Kidney epithelial cell (primary cell): Measurements from ENCODE around the gene GLIS2. TPM values are rescaled to one million over a fixed set of nuclear protein-coding genes. Genes with fewer than 3 reads are reported as not detected.
A peak's percentile ranks its signal among the peaks of the same experiment; 100 is the strongest.

Experiments used
- DNase-seq: peaks from one replicate; pipeline ENCODE4 v3.0.0-alpha.2; 2010; ENCODE audit warnings: low read depth
- H3K27me3 ChIP-seq: 2 replicates; pipeline ENCODE4 v1.6.0; 2011; ENCODE audit warnings: low read length; ENCODE audit not compliant: control insufficient read depth, insufficient read depth
- H3K36me3 ChIP-seq: 2 replicates; pipeline ENCODE4 v1.5.1; 2011; ENCODE audit warnings: low read length; ENCODE audit not compliant: control insufficient read depth, insufficient read depth
- H3K4me3 ChIP-seq: 2 replicates; pipeline ENCODE4 v1.5.1; 2011; ENCODE audit warnings: low read depth, mild to moderate bottlenecking, control low read depth, low read length
- total RNA-seq: library from RNA; depleted of rRNA; stranded (reverse); fragments of >200 nt; gene quantifications from 2 replicates; pipeline ENCODE4 v1.2.3, GENCODE V29; 2015
- TF ChIP-seq, protein P1 (sequence below): IDR thresholded peaks from 2 replicates; pipeline ENCODE4 v1.5.1; 2011; ENCODE audit warnings: mild to moderate bottlenecking, moderate library complexity, low read length, control low read depth, inconsistent platforms; ENCODE audit not compliant: insufficient read depth, poor library complexity, severe bottlenecking

Gene GLIS2
- total RNA-seq, 1 donor from 2014 or later: 11.5 TPM

DNA sequence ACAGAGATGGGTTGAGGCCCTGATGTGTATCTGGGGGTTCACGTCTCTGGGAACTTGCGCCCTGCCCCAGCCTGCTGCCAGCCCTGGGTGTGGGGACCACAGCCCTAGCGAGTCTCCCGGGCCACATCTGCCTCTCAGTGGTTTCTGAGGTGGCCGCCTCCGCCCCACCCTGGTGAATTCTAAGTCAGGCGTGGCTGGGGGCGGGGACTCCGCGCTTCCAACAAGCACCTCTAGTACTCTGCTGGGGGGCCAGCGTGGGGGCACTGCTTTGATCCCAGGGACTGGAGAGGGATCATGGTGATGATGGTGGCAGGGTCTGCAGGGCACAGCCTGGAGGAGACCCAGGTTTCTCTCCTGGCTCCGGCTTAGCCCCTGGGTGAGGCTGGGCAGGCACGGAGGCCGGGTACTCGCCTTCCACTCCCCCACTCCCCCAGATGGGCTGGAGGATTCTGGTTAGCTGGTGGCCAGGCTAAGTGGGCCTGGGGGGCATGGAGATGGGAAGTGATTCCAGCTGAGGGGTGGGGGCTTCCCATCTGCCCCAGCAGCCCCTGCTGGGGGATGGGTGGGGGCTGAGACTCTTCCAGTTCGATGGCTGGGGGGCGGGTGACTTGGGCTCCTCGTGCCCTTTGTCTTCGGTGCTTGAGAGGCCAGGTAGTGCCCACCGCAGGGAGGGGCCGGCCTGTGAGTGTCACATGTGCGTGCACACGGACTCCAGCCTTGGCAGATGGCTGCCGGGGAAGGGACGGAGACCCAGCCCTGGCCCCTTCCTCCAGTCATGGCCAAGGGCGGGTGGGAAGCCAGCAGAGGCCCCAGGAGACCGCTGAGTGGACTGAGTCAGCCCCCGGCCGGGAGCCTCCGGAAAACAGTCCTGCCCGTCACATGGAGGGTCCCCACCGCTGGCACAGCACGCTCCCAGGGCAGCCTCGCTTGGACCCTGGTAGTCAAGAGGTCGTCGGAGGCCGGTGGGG is 3.9 kb downstream of the GLIS2 start:
- H3K4me3 ChIP-seq: peak overlapping the region; percentile 4
- no peak for DNase-seq
- TF ChIP-seq, protein P1, sequence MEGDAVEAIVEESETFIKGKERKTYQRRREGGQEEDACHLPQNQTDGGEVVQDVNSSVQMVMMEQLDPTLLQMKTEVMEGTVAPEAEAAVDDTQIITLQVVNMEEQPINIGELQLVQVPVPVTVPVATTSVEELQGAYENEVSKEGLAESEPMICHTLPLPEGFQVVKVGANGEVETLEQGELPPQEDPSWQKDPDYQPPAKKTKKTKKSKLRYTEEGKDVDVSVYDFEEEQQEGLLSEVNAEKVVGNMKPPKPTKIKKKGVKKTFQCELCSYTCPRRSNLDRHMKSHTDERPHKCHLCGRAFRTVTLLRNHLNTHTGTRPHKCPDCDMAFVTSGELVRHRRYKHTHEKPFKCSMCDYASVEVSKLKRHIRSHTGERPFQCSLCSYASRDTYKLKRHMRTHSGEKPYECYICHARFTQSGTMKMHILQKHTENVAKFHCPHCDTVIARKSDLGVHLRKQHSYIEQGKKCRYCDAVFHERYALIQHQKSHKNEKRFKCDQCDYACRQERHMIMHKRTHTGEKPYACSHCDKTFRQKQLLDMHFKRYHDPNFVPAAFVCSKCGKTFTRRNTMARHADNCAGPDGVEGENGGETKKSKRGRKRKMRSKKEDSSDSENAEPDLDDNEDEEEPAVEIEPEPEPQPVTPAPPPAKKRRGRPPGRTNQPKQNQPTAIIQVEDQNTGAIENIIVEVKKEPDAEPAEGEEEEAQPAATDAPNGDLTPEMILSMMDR: no peak
- no peaks in the 10 kb centered on the region for H3K27me3 ChIP-seq
- no peaks in the 10 kb centered on the region for H3K36me3 ChIP-seq

- TF ChIP-seq, protein P1: no peak
- Histone ChIP-seq H3K4me3 (no peak overlapping the region), H3K36me3 (no peaks in the 10 kb centered on the region), H3K27me3 (no peaks in the 10 kb centered on the region)
- no peak for DNase-seq
Measured at GRCh38 chr16:4320571-4321137, 4.8 kb downstream of the GLIS2 start.

- Histone ChIP-seq H3K27me3 (no peaks in the 10 kb centered on the region), H3K36me3 (no peaks in the 10 kb centered on the region), H3K4me3 (no peak overlapping the region)
- TF ChIP-seq, protein P1: no peak
- no peak for DNase-seq
Measured at GRCh38 chr16:4321286-4322120, 5.6 kb downstream of the GLIS2 start.

DNA sequence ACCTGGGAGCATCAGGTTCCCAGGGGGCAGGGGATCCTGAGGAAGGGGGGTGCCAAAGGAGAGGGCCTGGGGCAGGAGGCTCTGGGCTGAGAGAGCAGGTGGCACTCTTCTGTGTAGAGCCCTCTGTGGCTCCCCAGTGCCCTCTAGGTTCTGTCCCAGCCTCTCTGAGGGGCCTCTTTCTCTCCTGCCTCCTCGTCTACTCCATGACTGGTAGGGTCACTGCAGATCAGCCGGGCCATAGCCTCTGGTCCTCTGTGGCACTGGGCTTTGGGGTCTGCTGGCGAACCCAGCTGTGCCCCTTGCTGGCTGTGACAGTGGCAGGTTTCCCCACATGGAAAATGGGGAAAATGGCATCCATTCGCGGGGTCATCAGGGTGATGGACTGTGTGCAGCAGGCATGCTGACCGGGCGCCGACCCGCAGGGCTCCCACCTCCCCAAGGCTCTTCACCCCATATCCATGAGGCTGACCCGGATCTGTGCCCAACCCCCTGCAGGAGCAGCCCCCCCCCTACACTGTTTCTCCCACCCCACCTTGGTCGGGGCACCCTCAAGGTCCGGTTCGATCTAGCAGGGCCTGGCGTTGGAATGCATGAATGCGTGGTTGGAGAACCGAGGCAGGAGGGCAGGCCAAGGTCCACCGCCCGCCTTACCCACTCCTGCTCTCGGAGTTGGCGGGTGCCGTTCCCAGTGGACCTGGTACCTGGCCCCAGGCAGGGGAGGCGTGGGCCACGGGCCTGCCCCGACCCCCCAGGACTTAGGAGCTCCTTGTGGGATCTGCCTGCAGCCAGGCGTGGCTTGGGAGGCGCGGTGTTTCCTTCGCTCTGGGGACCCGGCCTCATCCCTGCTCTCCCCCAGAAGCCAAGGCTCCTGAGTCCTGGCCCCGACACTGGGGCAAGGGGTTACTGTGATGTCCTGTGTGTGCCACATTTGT is 6.5 kb downstream of the GLIS2 start:
- Histone ChIP-seq H3K27me3 (no peaks in the 10 kb centered on the region), H3K4me3 (no peak overlapping the region), H3K36me3 (no peaks in the 10 kb centered on the region)
- no peak for DNase-seq
- TF ChIP-seq, protein P1: no peak

- no peak for DNase-seq
- TF ChIP-seq, protein P1: no peak
- H3K36me3 ChIP-seq: no peaks in the 10 kb centered on the region
Measured at GRCh38 chr16:4323071-4323844, 7.4 kb downstream of the GLIS2 start.

More at GRCh38 chr16:4323071-4323844, 7.4 kb downstream of the GLIS2 start:
- Histone ChIP-seq H3K4me3 (no peak overlapping the region), H3K27me3 (no peaks in the 10 kb centered on the region)
